K562 (cell line): ENCODE measurements around the gene RAD21L1. TPM values are rescaled to one million over a fixed set of nuclear protein-coding genes. Genes with fewer than 3 reads are reported as not detected.

ENCODE experiments used
- FOXM1 ChIP-seq, 2 experiments: fragments of 450-650 bp in 1 of 2; sonication (generic) in 1 of 2; formaldehyde crosslinking in 1 of 2; IDR thresholded peaks; 2 replicates each; pipeline versions ENCODE4 v1.6.1 to v1.9.0; 2017 to 2022; ENCODE audit warnings: low read depth in 2 of 2, mild to moderate bottlenecking in 2 of 2, missing genetic modification reagents in 1 of 2, moderate library complexity in 1 of 2
- MGA ChIP-seq: fragments of 450-650 bp; IDR thresholded peaks from 2 replicates; pipeline ENCODE4 v1.6.1; 2016; ENCODE audit warnings: mild to moderate bottlenecking, moderate library complexity
- NCOA4 ChIP-seq: fragments of 450-650 bp; IDR thresholded peaks from 2 replicates; pipeline ENCODE4 v1.6.1; 2018; ENCODE audit warnings: mild to moderate bottlenecking; ENCODE audit not compliant: partially characterized antibody
- NCOA6 ChIP-seq: fragments of 450-650 bp; IDR thresholded peaks from 2 replicates; pipeline ENCODE4 v1.6.1; 2017; ENCODE audit warnings: mild to moderate bottlenecking
- NFIX ChIP-seq: fragments of 250-450 bp; sonication (Bioruptor Pico); IDR thresholded peaks from 2 replicates; pipeline ENCODE4 v1.4.0; 2020; ENCODE audit warnings: low read depth, mild to moderate bottlenecking, moderate library complexity
- NR2C1 ChIP-seq, 2 experiments: fragments of 450-650 bp; IDR thresholded peaks; 2 replicates each; pipeline ENCODE4 v1.6.1; 2017; ENCODE audit warnings: mild to moderate bottlenecking in 2 of 2, antibody characterized with exemption in 1 of 2, inconsistent platforms in 1 of 2, missing compliant biosample characterization in 1 of 2, missing genetic modification characterization in 1 of 2
- PRMT5 ChIP-seq: sonication (generic); formaldehyde crosslinking; IDR thresholded peaks from 2 replicates; pipeline ENCODE4 v1.5.0; 2020; ENCODE audit warnings: missing genetic modification reagents
- RAD51 ChIP-seq: fragments of 450-650 bp; IDR thresholded peaks from 2 replicates; pipeline ENCODE4 v1.7.1; 2016; ENCODE audit warnings: low read depth, mild to moderate bottlenecking, borderline replicate concordance
- TAF15 ChIP-seq: fragments of 200-400 bp; formaldehyde crosslinking; IDR thresholded peaks from 2 replicates; pipeline ENCODE4 v1.6.1; 2017; ENCODE audit warnings: mild to moderate bottlenecking, low read depth, low read length, moderate library complexity
- ZNF133 ChIP-seq: fragments of 250-450 bp; sonication (Bioruptor Pico); IDR thresholded peaks from 2 replicates; pipeline ENCODE4 v1.4.0; 2020; ENCODE audit warnings: mild to moderate bottlenecking
- ZNF239 ChIP-seq: fragments of 250-450 bp; sonication (Bioruptor Pico); IDR thresholded peaks from 2 replicates; pipeline ENCODE4 v1.4.0; 2020; ENCODE audit warnings: mild to moderate bottlenecking
- polyA plus RNA-seq, 8 experiments: library from polyadenylated mRNA; depleted of rRNA in 4 of 8; stranded (reverse) in 5 of 8; unstranded in 3 of 8; fragments of >200 nt; fragmentation: Nextera tagmentation in 2 of 8; fragmentation: Illumina TruSeq in 1 of 8; extraction: Ambion mirVana in 2 of 8; extraction: Trizol in 1 of 8; gene quantifications; 2 replicates each; pipeline versions ENCODE4 v1.2.1 to v1.2.3, GENCODE V29; 2011 to 2014; ENCODE audit warnings: inconsistent platforms in 1 of 8, missing spikeins in 1 of 8
- total RNA-seq, 7 experiments: library from RNA; depleted of rRNA in 6 of 7; stranded (reverse); fragments of >200 nt in 6 of 7; fragmentation: Illumina TruSeq in 2 of 7; extraction: Trizol in 2 of 7; gene quantifications; 2 replicates each; pipeline versions ENCODE4 v1.2.1 to v1.2.3, GENCODE V29; 2011 to 2021; ENCODE audit warnings: low replicate concordance in 1 of 7
- TF ChIP-seq, protein P1 (sequence below): fragments of 450-650 bp; IDR thresholded peaks from 2 replicates; pipeline ENCODE4 v1.6.1; 2016; ENCODE audit warnings: missing biosample characterization, missing genetic modification characterization
- TF ChIP-seq, protein P2 (sequence below): IDR thresholded peaks from 3 replicates; pipeline ENCODE4 v1.6.1; 2011; ENCODE audit warnings: borderline replicate concordance, mild to moderate bottlenecking; ENCODE audit not compliant: insufficient read length, insufficient read depth
- TF ChIP-seq, protein P3 (sequence below): sonication (generic); formaldehyde crosslinking; IDR thresholded peaks from 2 replicates; pipeline ENCODE4 v1.8.0; 2022; ENCODE audit warnings: mild to moderate bottlenecking, missing genetic modification reagents

Gene RAD21L1
- total and polyA plus RNA-seq, 9 of the 15 experiments (the other 6 are each of a cell fraction or from before 2014, with no cell fraction given): 0.17 to 1.7 (median 0.45) TPM; not detected in 1

DNA sequence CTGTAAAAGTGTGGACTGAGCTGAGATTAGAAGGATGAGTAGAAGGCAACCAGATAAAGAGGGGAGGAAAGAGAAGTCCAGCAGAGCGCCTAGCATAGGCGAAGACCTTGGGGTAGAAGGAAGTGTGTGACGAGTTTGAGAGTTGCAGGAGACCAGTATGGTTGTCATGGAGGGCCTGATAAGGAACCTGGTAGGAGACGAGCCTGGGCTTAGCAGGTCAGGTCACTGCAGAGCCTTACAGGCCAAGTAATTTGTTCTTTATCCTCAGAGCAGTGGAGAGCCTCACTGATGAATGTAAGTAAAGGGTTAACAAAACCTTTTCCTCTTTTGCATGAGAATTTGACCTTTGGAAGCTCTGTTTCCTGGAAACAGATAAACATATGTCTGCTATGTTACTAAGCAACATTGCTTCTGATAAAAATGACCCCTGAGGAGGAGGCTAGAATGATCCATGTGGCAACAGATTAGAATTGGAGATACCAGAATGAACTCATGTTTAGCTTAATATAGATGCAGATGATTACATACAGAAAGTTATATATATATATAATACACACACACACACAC lies 38.2 kb upstream of the RAD21L1 start (continued):
- TF ChIP-seq MGA: no peak
- TF ChIP-seq, protein P1, sequence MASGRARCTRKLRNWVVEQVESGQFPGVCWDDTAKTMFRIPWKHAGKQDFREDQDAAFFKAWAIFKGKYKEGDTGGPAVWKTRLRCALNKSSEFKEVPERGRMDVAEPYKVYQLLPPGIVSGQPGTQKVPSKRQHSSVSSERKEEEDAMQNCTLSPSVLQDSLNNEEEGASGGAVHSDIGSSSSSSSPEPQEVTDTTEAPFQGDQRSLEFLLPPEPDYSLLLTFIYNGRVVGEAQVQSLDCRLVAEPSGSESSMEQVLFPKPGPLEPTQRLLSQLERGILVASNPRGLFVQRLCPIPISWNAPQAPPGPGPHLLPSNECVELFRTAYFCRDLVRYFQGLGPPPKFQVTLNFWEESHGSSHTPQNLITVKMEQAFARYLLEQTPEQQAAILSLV (tag): no peak
- TF ChIP-seq, protein P2, sequence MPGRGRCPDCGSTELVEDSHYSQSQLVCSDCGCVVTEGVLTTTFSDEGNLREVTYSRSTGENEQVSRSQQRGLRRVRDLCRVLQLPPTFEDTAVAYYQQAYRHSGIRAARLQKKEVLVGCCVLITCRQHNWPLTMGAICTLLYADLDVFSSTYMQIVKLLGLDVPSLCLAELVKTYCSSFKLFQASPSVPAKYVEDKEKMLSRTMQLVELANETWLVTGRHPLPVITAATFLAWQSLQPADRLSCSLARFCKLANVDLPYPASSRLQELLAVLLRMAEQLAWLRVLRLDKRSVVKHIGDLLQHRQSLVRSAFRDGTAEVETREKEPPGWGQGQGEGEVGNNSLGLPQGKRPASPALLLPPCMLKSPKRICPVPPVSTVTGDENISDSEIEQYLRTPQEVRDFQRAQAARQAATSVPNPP: no peak
- peak; percentile 62 for TF ChIP-seq FOXM1 (IDR thresholded peaks at IDR 0.05; ENCODE audit: low read depth)
- no peak for TF ChIP-seq FOXM1 (CRISPR knock-in tag; IDR thresholded peaks at IDR 0.05; ENCODE audit: low read depth)
- no peak for TF ChIP-seq NFIX (CRISPR knock-in tag)
- no peak for TF ChIP-seq RAD51
- no peak for TF ChIP-seq PRMT5
- no peak for TF ChIP-seq NCOA4
- TF ChIP-seq, protein P3, sequence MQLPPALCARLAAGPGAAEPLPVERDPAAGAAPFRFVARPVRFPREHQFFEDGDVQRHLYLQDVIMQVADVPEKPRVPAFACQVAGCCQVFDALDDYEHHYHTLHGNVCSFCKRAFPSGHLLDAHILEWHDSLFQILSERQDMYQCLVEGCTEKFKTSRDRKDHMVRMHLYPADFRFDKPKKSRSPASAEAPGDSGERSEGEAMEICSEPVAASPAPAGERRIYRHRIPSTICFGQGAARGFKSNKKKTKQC (CRISPR knock-in tag): no peak
- no peak for TF ChIP-seq ZNF239
- TF ChIP-seq NCOA6: no peak
- TF ChIP-seq TAF15: no peak
- TF ChIP-seq NR2C1 (IDR thresholded peaks at IDR 0.05): peak; percentile 73; the same call in 1 of the 2 replicates
- peak; percentile 81 for TF ChIP-seq NR2C1 (tag; IDR thresholded peaks at IDR 0.05)
- no peak for TF ChIP-seq ZNF133 (CRISPR knock-in tag)
